DLD1 (cell line): ENCODE data around the gene ARHGEF1.

Experiments
- in situ Hi-C: cut with HindIII; loops from 2 replicates; pipeline ENCODE4 v1.10.0; 2017; ENCODE audit warnings: low sequenced_read_pairs

Gene ARHGEF1

GRCh38 chr19:41917676-41918075, 34.7 kb downstream of the ARHGEF1 start:
- in situ Hi-C loops: no loop called here

GRCh38 chr19:41918095-41918494, 35.1 kb downstream of the ARHGEF1 start:
- in situ Hi-C loops: no loop called here

- in situ Hi-C loops: no loop called here
Observed at GRCh38 chr19:41918653-41919244, 35.8 kb downstream of the ARHGEF1 start.

GRCh38 chr19:41919948-41920712, 37.1 kb downstream of the ARHGEF1 start:
- in situ Hi-C loops: no loop called here

- in situ Hi-C loops: no loop called here
Observed at GRCh38 chr19:41920882-41921576, 38.0 kb downstream of the ARHGEF1 start.

GRCh38 chr19:41921577-41922576, 38.9 kb downstream of the ARHGEF1 start:
- in situ Hi-C loops: no loop called here

- in situ Hi-C loops: no loop called here
Observed at GRCh38 chr19:41922585-41922984, 39.6 kb downstream of the ARHGEF1 start.

- in situ Hi-C loops: no loop called here
Observed at GRCh38 chr19:41923045-41923788, 40.2 kb downstream of the ARHGEF1 start.

- in situ Hi-C loops: no loop called here
Observed at GRCh38 chr19:41924151-41925145, 41.5 kb downstream of the ARHGEF1 start.

GRCh38 chr19:41925208-41926003, 42.4 kb downstream of the ARHGEF1 start:
- in situ Hi-C loops: no loop called here

- in situ Hi-C loops: no loop called here
Observed at GRCh38 chr19:41926028-41926762, 43.2 kb downstream of the ARHGEF1 start.

GRCh38 chr19:41926763-41927496, 43.9 kb downstream of the ARHGEF1 start:
- in situ Hi-C loops: no loop called here

- in situ Hi-C loops: no loop called here
Observed at GRCh38 chr19:41927497-41928192, 44.7 kb downstream of the ARHGEF1 start.

- in situ Hi-C loops: no loop called here
Observed at GRCh38 chr19:41928221-41928683, 45.3 kb downstream of the ARHGEF1 start, which contains the start of gene ERFL. TSS of gene ERFL (minus strand) at chr19:41928449. CDS start at chr19:41912919, 15,530 bp downstream.

GRCh38 chr19:41928754-41929535, 46.0 kb downstream of the ARHGEF1 start:
- in situ Hi-C loops: no loop called here
